Panc1 (cell line): ENCODE measurements around the gene NTN3.

Source experiments
- CTCF ChIP-seq: fragments of 450-650 bp; IDR thresholded peaks from 2 replicates; pipeline ENCODE4 v1.5.1; 2017; ENCODE audit warnings: mild to moderate bottlenecking
- POLR2AphosphoS5 ChIP-seq: IDR thresholded peaks from 2 replicates; pipeline ENCODE4 v1.6.1; 2012; ENCODE audit warnings: mild to moderate bottlenecking, low read depth, low read length, moderate library complexity
- TF ChIP-seq, protein P1 (sequence below), 2 experiments: IDR thresholded peaks; 2 replicates each; pipeline ENCODE4 v1.6.1; 2011 to 2012; ENCODE audit warnings: low read depth in 2 of 2, control low read depth in 1 of 2, low read length in 1 of 2, mild to moderate bottlenecking in 1 of 2, moderate library complexity in 1 of 2; ENCODE audit not compliant: insufficient read depth in 1 of 2

DNA sequence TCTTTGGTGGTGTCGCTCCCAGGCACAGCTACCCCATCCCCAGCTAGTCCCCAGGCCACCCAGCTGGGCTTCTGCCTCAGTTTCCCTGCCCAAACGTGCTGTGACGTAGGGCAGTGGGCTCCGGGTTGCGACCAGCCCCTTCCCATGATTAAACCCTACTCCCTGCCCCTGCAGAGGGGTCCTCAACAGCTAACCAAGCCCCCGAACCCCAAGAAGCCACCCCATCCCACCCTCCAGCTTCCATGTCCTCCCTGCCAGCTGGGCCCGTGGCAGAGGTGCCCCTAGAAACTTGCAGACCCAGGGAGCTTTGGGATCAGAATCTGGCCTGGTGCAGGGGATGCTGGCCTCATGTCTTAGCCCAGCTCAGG lies 879 bp upstream of the NTN3 start:
- TF ChIP-seq, protein P1, sequence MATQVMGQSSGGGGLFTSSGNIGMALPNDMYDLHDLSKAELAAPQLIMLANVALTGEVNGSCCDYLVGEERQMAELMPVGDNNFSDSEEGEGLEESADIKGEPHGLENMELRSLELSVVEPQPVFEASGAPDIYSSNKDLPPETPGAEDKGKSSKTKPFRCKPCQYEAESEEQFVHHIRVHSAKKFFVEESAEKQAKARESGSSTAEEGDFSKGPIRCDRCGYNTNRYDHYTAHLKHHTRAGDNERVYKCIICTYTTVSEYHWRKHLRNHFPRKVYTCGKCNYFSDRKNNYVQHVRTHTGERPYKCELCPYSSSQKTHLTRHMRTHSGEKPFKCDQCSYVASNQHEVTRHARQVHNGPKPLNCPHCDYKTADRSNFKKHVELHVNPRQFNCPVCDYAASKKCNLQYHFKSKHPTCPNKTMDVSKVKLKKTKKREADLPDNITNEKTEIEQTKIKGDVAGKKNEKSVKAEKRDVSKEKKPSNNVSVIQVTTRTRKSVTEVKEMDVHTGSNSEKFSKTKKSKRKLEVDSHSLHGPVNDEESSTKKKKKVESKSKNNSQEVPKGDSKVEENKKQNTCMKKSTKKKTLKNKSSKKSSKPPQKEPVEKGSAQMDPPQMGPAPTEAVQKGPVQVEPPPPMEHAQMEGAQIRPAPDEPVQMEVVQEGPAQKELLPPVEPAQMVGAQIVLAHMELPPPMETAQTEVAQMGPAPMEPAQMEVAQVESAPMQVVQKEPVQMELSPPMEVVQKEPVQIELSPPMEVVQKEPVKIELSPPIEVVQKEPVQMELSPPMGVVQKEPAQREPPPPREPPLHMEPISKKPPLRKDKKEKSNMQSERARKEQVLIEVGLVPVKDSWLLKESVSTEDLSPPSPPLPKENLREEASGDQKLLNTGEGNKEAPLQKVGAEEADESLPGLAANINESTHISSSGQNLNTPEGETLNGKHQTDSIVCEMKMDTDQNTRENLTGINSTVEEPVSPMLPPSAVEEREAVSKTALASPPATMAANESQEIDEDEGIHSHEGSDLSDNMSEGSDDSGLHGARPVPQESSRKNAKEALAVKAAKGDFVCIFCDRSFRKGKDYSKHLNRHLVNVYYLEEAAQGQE (IDR thresholded peaks at IDR 0.05; ENCODE audit: insufficient read depth in 1 of 2, low read depth in 2 of 2, low read length in 1 of 2) = no peak
- no peak for TF ChIP-seq CTCF
- TF ChIP-seq POLR2AphosphoS5 = no peak; the same call in 1 of the 2 replicates
